K562 (cell line): ENCODE results near the gene CHPF2. TPM values are rescaled to one million over a fixed set of nuclear protein-coding genes. Genes with fewer than 3 reads are reported as not detected.

Experiments
- NR1H2 ChIP-seq: sonication (generic); formaldehyde crosslinking; IDR thresholded peaks from 2 replicates; pipeline ENCODE4 v1.4.0; 2020; ENCODE audit warnings: mild to moderate bottlenecking, missing genetic modification reagents
- POLR2A ChIP-seq: fragments of 450-650 bp; conservative IDR thresholded peaks from 2 replicates; pipeline ENCODE4 v1.6.1; 2016
- SREBF1 ChIP-seq: fragments of 150-350 bp; IDR thresholded peaks from 2 replicates; pipeline ENCODE4 v1.6.1; 2014; ENCODE audit warnings: antibody characterized with exemption, low read depth, low read length, borderline replicate concordance
- ZNF253 ChIP-seq: fragments of 250-450 bp; sonication (Bioruptor Pico); conservative IDR thresholded peaks from 2 replicates; pipeline ENCODE4 v1.6.1; 2021; ENCODE audit warnings: mild to moderate bottlenecking
- ZNF263 ChIP-seq: sonication (generic); formaldehyde crosslinking; IDR thresholded peaks from 2 replicates; pipeline ENCODE4 v1.8.0; 2022; ENCODE audit warnings: mild to moderate bottlenecking, missing genetic modification reagents, borderline replicate concordance
- ZNF584 ChIP-seq: fragments of 200-800 bp; sonication (Bioruptor generic); IDR thresholded peaks from 2 replicates; pipeline ENCODE4 v1.6.1; 2016; ENCODE audit warnings: low read depth, mild to moderate bottlenecking, missing genetic modification characterization, missing compliant biosample characterization
- polyA plus RNA-seq, 8 experiments: library from polyadenylated mRNA; depleted of rRNA in 4 of 8; stranded (reverse) in 5 of 8; unstranded in 3 of 8; fragments of >200 nt; fragmentation: Nextera tagmentation in 2 of 8; fragmentation: Illumina TruSeq in 1 of 8; extraction: Ambion mirVana in 2 of 8; extraction: Trizol in 1 of 8; gene quantifications; 2 replicates each; pipeline versions ENCODE4 v1.2.1 to v1.2.3, GENCODE V29; 2011 to 2014; ENCODE audit warnings: inconsistent platforms in 1 of 8, missing spikeins in 1 of 8
- total RNA-seq, 7 experiments: library from RNA; depleted of rRNA in 6 of 7; stranded (reverse); fragments of >200 nt in 6 of 7; fragmentation: Illumina TruSeq in 2 of 7; extraction: Trizol in 2 of 7; gene quantifications; 2 replicates each; pipeline versions ENCODE4 v1.2.1 to v1.2.3, GENCODE V29; 2011 to 2021; ENCODE audit warnings: low replicate concordance in 1 of 7
- TF ChIP-seq, protein P1 (sequence below): fragments of 450-650 bp; IDR thresholded peaks from 2 replicates; pipeline ENCODE4 v1.6.1; 2016; ENCODE audit warnings: mild to moderate bottlenecking
- TF ChIP-seq, protein P2 (sequence below): fragments of 450-650 bp; IDR thresholded peaks from 2 replicates; pipeline ENCODE4 v1.7.1; 2018; ENCODE audit warnings: mild to moderate bottlenecking, low read depth; ENCODE audit not compliant: partially characterized antibody
- TF ChIP-seq, protein P3 (sequence below), 2 experiments: fragments of 200-800 bp in 1 of 2; sonication (Bioruptor generic) in 1 of 2; sonication (generic) in 1 of 2; formaldehyde crosslinking in 1 of 2; IDR thresholded peaks in 1 of 2; conservative IDR thresholded peaks in 1 of 2; 2 replicates each; pipeline versions ENCODE4 v1.5.0 to v1.6.1; 2016 to 2020; ENCODE audit warnings: missing compliant biosample characterization in 1 of 2, missing genetic modification characterization in 1 of 2, missing genetic modification reagents in 1 of 2
- TF ChIP-seq, protein P4 (sequence below), 2 experiments: fragments of 450-650 bp; IDR thresholded peaks; 2 replicates each; pipeline ENCODE4 v1.6.1; 2016; ENCODE audit warnings: mild to moderate bottlenecking in 2 of 2, borderline replicate concordance in 1 of 2, low read depth in 1 of 2, moderate library complexity in 1 of 2

CHPF2 gene
- total and polyA plus RNA-seq, 9 of the 15 experiments (the other 6 are each of a cell fraction or from before 2014, with no cell fraction given) = 0.08 to 32.8 (median 10.5) TPM

DNA sequence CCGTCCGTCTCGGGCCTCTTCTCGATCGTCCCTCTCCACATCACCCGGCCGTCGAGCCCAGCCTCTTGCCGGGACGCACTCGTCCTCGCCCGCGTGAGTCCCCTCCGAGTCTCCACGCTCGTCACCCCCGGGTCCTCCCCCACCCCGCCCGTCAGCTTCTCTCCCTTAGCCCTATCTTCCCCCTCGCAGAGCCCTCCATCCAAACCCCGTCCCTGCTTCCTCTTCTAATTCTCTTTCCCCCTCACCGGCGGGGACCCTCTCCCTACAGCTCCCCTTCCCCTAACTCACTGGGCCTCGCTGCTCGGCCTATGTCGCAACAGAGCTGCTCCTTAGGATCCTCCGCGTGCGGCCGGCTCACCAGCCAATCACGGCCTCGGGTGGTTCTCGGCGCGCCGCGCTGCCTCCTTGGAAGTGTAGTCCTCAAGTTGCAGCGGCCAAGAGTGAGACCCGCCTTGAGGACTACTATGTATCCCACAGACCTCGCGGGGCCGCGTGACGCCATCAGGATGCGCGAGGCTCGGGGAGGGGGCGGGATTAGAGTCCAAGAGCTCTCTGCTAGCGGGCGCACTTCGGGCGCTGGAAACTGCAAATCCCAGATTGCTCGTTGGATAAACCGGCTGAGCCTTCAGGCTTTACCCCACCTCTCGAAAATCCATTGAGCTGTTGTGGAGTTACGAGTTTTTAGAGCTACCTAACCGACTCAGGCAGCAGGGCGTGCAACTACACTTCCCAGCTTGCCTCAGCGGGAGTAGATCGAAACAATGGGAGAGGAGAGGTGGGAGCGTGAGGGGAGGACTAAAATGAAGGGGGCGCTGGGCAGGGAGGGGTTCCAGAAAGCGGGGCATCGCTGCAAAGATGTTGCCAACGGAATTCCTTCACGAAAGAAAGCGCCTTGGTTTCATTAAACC lies 5.2 kb upstream of the CHPF2 start, which contains the start of gene ABCF2 (continued):
- TF ChIP-seq, protein P1, sequence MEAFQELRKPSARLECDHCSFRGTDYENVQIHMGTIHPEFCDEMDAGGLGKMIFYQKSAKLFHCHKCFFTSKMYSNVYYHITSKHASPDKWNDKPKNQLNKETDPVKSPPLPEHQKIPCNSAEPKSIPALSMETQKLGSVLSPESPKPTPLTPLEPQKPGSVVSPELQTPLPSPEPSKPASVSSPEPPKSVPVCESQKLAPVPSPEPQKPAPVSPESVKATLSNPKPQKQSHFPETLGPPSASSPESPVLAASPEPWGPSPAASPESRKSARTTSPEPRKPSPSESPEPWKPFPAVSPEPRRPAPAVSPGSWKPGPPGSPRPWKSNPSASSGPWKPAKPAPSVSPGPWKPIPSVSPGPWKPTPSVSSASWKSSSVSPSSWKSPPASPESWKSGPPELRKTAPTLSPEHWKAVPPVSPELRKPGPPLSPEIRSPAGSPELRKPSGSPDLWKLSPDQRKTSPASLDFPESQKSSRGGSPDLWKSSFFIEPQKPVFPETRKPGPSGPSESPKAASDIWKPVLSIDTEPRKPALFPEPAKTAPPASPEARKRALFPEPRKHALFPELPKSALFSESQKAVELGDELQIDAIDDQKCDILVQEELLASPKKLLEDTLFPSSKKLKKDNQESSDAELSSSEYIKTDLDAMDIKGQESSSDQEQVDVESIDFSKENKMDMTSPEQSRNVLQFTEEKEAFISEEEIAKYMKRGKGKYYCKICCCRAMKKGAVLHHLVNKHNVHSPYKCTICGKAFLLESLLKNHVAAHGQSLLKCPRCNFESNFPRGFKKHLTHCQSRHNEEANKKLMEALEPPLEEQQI = no peak
- TF ChIP-seq SREBF1 (peak; percentile 21; the same call in 1 of the 2 replicates), ZNF253 (CRISPR knock-in tag) (no peak; the same call in 1 of the 2 replicates), NR1H2 (CRISPR knock-in tag) (no peak), ZNF263 (CRISPR knock-in tag) (peak; percentile 22), ZNF584 (CRISPR knock-in tag) (no peak), POLR2A (peak; percentile 91)
- TF ChIP-seq, protein P2, sequence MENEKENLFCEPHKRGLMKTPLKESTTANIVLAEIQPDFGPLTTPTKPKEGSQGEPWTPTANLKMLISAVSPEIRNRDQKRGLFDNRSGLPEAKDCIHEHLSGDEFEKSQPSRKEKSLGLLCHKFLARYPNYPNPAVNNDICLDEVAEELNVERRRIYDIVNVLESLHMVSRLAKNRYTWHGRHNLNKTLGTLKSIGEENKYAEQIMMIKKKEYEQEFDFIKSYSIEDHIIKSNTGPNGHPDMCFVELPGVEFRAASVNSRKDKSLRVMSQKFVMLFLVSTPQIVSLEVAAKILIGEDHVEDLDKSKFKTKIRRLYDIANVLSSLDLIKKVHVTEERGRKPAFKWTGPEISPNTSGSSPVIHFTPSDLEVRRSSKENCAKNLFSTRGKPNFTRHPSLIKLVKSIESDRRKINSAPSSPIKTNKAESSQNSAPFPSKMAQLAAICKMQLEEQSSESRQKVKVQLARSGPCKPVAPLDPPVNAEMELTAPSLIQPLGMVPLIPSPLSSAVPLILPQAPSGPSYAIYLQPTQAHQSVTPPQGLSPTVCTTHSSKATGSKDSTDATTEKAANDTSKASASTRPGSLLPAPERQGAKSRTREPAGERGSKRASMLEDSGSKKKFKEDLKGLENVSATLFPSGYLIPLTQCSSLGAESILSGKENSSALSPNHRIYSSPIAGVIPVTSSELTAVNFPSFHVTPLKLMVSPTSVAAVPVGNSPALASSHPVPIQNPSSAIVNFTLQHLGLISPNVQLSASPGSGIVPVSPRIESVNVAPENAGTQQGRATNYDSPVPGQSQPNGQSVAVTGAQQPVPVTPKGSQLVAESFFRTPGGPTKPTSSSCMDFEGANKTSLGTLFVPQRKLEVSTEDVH = peak; percentile 82
- TF ChIP-seq, protein P3, sequence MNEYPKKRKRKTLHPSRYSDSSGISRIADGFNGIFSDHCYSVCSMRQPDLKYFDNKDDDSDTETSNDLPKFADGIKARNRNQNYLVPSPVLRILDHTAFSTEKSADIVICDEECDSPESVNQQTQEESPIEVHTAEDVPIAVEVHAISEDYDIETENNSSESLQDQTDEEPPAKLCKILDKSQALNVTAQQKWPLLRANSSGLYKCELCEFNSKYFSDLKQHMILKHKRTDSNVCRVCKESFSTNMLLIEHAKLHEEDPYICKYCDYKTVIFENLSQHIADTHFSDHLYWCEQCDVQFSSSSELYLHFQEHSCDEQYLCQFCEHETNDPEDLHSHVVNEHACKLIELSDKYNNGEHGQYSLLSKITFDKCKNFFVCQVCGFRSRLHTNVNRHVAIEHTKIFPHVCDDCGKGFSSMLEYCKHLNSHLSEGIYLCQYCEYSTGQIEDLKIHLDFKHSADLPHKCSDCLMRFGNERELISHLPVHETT (CRISPR knock-in tag; conservative IDR thresholded peaks at IDR 0.05 in 1 of 2, IDR thresholded peaks at IDR 0.05 in 1 of 2) = peak in 1 of 2 experiments; percentile 80; a peak in 2 of 4 replicates
- TF ChIP-seq, protein P4, sequence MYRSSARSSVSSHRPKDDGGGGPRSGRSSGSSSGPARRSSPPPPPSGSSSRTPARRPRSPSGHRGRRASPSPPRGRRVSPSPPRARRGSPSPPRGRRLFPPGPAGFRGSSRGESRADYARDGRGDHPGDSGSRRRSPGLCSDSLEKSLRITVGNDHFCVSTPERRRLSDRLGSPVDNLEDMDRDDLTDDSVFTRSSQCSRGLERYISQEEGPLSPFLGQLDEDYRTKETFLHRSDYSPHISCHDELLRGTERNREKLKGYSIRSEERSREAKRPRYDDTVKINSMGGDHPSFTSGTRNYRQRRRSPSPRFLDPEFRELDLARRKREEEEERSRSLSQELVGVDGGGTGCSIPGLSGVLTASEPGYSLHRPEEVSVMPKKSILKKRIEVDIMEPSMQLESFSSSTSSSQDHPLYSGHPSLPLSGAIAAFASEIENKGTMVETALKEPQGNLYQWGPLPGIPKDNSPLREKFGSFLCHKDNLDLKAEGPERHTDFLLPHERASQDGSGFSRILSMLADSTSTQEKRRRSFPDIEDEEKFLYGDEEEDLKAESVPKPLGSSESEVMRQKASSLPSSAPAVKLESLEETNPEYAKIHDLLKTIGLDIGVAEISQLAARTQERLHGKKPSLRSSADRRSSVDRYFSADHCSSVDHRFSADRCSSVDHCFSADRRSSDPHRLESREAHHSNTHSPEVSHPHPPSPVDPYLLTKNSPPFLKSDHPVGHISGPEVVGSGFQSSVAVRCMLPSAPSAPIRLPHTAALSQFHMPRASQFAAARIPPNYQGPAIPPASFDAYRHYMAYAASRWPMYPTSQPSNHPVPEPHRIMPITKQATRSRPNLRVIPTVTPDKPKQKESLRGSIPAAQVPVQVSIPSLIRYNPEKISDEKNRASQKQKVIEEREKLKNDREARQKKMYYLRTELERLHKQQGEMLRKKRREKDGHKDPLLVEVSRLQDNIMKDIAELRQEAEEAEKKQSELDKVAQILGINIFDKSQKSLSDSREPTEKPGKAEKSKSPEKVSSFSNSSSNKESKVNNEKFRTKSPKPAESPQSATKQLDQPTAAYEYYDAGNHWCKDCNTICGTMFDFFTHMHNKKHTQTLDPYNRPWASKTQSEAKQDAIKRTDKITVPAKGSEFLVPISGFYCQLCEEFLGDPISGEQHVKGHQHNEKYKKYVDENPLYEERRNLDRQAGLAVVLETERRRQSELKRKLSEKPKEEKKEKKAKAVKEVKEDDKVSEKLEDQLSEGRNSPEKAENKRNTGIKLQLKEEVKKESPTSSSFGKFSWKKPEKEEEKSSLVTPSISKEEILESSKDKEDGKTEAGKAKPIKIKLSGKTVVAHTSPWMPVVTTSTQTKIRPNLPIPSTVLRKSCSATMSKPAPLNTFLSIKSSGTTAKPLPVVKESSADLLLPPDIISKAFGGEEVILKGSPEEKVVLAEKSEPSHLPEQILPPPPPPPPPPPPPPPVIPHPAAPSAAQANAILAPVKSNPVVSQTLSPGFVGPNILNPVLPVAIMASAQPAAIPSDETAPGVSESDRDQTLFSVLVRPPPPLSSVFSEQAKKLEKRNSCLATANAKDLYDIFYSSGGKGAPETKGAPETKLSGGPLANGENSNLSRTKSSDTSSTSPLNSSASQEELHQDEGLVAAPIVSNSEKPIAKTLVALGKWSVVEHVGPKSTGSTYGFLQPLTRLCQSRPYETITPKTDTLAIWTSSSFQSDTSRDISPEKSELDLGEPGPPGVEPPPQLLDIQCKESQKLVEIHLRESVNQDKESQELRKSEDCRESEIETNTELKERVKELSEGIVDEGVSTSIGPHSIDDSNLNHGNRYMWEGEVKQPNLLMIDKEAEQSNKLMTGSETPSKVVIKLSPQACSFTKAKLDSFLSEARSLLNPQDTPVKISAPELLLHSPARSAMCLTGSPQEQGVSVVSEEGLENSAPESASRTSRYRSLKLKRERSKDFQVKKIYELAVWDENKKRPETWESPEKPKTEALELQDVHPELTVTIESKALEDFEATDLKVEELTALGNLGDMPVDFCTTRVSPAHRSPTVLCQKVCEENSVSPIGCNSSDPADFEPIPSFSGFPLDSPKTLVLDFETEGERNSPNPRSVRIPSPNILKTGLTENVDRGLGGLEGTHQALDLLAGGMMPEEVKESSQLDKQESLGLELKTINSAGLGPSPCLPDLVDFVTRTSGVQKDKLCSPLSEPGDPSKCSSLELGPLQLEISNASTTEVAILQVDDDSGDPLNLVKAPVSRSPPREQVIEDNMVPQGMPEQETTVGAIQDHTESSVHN (IDR thresholded peaks at IDR 0.05; ENCODE audit: borderline replicate concordance in 1 of 2, low read depth in 1 of 2) = no peak
